Measurements from ENCODE around the gene SSR4. TPM values are rescaled to one million over a fixed set of nuclear protein-coding genes. Genes with fewer than 3 reads are reported as not detected.

Gene SSR4
- total RNA-seq, 1 donor from 2014 or later = 210 TPM

DNA sequence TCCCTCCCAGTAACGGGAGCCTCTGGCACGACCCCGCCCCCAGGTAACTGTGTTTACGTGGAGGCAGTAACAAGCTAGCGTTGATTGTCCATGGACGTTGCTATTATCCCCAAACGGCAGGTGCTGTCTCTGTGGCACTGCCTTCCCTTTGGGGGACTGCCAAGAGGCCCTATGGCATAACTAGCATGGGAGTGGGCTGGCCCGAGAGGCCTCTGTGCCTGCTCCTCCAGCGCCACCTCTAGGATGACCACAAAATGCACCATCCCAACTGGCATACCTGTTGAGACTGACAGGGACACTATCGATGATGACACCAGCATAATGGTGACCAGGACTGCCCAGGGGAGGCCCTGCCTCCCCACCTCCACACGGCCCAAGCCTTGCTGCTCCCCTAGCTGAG is 12.2 kb upstream of the SSR4 start:
- no peak overlapping the region for H3K27ac ChIP-seq
- intact Hi-C loops (cut with DNase I) = no loop called here
- H3K4me1 ChIP-seq = peaks cover 11% of the 10 kb centered on the region
- H3K9me3 ChIP-seq = no peaks in the 10 kb centered on the region
- ATAC-seq (no peak), DNase-seq (no peak)
- no peak overlapping the region for H3K4me3 ChIP-seq
- TF ChIP-seq, protein P1, sequence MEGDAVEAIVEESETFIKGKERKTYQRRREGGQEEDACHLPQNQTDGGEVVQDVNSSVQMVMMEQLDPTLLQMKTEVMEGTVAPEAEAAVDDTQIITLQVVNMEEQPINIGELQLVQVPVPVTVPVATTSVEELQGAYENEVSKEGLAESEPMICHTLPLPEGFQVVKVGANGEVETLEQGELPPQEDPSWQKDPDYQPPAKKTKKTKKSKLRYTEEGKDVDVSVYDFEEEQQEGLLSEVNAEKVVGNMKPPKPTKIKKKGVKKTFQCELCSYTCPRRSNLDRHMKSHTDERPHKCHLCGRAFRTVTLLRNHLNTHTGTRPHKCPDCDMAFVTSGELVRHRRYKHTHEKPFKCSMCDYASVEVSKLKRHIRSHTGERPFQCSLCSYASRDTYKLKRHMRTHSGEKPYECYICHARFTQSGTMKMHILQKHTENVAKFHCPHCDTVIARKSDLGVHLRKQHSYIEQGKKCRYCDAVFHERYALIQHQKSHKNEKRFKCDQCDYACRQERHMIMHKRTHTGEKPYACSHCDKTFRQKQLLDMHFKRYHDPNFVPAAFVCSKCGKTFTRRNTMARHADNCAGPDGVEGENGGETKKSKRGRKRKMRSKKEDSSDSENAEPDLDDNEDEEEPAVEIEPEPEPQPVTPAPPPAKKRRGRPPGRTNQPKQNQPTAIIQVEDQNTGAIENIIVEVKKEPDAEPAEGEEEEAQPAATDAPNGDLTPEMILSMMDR (IDR thresholded peaks at IDR 0.05) = no peak
- H3K36me3 ChIP-seq = peaks cover 21% of the 10 kb centered on the region
- no peaks in the 10 kb centered on the region for H3K27me3 ChIP-seq (ENCODE audit: low read depth)

DNA sequence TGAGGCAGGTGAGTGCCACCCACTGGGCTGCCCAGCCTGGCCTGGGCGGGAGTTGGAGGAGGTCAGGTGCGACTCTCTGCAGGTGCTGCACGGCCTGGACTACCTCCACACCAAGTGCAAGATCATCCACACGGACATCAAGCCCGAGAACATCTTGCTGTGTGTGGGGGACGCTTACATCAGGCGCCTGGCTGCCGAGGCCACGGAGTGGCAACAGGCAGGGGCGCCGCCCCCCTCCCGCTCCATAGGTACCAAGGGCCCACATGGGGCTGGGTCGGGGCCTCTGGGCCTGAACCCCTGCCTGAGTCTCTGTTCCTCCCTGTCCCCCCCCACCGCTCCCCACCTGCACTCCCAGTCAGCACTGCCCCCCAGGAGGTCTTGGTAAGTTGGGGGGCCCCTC is 11.6 kb upstream of the SSR4 start:
- ATAC-seq (no peak), DNase-seq (no peak)
- no peaks in the 10 kb centered on the region for H3K27me3 ChIP-seq (ENCODE audit: low read depth)
- peaks cover 11% of the 10 kb centered on the region for H3K4me1 ChIP-seq
- no peaks in the 10 kb centered on the region for H3K9me3 ChIP-seq
- H3K4me3 ChIP-seq = no peak overlapping the region
- intact Hi-C loops (cut with DNase I) = no loop called here
- H3K36me3 ChIP-seq = peaks cover 27% of the 10 kb centered on the region
- no peak overlapping the region for H3K27ac ChIP-seq
- TF ChIP-seq, protein P1 (IDR thresholded peaks at IDR 0.05) = no peak

DNA sequence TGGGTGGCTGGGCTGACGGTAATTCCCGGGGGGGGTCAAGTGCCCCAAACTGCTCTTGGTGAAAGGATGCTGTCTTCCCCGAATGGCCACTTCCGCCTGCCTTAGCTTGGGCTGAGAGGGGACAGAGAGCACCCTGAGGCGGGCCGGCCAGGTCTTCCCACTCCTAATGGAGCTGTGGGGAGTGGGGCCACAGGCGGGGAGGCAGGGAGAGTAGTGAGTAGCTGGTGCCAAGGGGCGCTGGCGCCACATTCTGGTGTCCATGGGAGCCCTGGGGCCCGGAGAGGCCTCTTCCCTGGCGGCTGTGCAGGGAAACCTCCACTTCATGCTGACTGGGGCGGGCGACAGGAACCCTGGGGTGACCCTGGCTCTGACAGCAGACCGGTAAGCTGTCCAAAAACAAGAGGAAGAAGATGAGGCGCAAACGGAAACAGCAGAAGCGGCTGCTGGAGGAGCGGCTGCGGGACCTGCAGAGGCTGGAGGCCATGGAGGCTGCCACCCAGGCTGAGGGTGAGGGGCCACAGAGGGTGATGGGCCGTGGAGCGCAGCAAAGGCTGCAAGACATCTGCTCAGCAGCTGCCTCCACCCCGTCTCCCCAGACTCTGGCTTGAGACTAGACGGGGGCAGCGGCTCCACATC is 11.0 kb upstream of the SSR4 start:
- Histone ChIP-seq H3K27me3 (ENCODE audit: low read depth) (no peaks in the 10 kb centered on the region), H3K4me3 (no peak overlapping the region), H3K4me1 (peaks cover 11% of the 10 kb centered on the region), H3K9me3 (no peaks in the 10 kb centered on the region), H3K36me3 (peaks cover 33% of the 10 kb centered on the region), H3K27ac (no peak overlapping the region)
- TF ChIP-seq, protein P1 (IDR thresholded peaks at IDR 0.05) = no peak
- ATAC-seq (no peak), DNase-seq (no peak)
- intact Hi-C loops (cut with DNase I) = no loop called here

DNA sequence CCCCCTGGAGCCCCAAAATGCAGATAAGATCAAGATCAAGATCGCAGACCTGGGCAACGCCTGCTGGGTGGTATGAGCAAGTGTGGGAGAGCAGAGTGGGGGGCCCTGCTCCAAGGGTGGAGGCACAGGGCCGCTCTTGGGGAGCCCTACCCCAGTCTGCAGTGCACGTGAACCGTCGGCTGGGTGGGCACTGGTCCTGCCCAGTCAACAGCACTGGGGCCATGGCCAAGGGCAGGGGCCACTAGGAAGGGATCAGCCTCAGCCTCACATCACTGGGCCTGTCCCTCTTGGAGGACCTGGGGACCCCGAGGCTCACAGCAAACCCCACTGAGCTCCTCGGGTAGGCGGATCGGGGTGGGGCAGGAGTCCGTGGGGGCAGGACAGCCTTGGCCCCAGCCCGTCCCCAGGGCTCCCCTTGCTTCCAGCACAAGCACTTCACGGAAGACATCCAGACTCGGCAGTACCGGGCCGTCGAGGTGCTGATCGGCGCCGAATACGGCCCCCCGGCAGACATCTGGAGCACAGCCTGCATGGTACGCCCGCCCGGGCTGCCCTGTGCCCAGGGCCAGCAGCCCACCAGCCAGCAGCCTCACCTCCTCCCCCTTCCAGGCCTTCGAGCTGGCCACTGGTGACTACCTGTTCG is 10.0 kb upstream of the SSR4 start:
- H3K36me3 ChIP-seq = peaks cover 40% of the 10 kb centered on the region
- DNase-seq = no peak
- intact Hi-C loops (cut with DNase I) = no loop called here
- peaks cover 11% of the 10 kb centered on the region for H3K4me1 ChIP-seq
- no peaks in the 10 kb centered on the region for H3K27me3 ChIP-seq (ENCODE audit: low read depth)
- no peak for ATAC-seq
- H3K27ac ChIP-seq = no peak overlapping the region
- TF ChIP-seq, protein P1 (IDR thresholded peaks at IDR 0.05) = no peak
- H3K4me3 ChIP-seq = no peak overlapping the region
- no peaks in the 10 kb centered on the region for H3K9me3 ChIP-seq

DNA sequence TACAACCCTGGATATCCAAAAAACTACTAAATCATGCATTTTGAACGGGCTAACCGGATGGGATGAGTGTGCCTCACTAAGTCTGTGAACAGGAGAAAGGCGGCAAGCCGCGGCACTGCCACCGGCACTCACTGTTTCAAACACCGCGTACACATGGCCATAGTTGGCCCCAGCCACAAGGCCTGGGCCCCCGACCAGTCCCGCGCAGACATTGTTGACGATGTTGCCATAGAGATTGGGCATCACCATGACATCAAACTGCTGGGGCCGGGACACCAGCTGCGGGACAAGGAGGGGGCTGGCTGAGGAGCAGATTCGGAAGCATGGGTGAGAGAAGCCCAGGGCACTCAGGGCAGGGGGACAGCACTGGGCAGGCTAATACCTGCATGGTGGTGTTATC is 7.8 kb upstream of the SSR4 start:
- Histone ChIP-seq H3K27ac (no peak overlapping the region), H3K4me1 (no peaks in the 10 kb centered on the region), H3K36me3 (peaks cover 46% of the 10 kb centered on the region), H3K9me3 (no peaks in the 10 kb centered on the region), H3K4me3 (no peak overlapping the region), H3K27me3 (ENCODE audit: low read depth) (no peaks in the 10 kb centered on the region)
- ATAC-seq (no peak), DNase-seq (no peak)
- TF ChIP-seq, protein P1 (IDR thresholded peaks at IDR 0.05) = no peak
- intact Hi-C loops (cut with DNase I) = no loop called here

All from lower lobe of right lung (tissue), 2 donors.